PC-9 (cell line): ENCODE data around the gene TRIB2.

ENCODE experiments used
- EZH2 ChIP-seq: fragments of 200-600 bp; sonication (generic); IDR thresholded peaks from 2 replicates; pipeline ENCODE4 v1.8.0; 2017; ENCODE audit warnings: antibody characterized with exemption, low read depth
- TF ChIP-seq, protein P1 (sequence below): fragments of 200-600 bp; sonication (generic); conservative IDR thresholded peaks from 2 replicates; pipeline ENCODE4 v1.6.1; 2017; ENCODE audit warnings: mixed run types, antibody characterized with exemption, mild to moderate bottlenecking, moderate library complexity

DNA sequence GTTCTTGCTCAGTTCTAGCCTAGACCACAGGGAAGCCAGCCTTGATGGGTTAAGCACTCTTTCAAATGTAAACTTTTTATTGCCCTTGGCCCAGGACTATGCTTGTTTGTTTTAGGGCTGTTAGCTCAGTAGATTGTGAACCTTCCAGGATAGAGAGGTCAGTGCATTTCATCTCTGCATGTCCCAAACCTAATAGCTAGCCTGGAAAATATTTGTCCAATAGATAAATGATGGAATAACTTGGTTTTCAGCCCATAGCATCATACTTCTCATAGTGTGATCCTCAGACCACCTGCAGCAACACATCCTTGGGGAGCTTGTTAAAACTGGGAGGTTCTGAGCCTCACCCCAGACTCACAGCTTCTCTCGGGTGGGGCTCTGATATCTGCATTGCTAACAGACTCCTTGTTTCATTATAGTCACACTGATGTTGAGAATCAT is 59.8 kb downstream of the TRIB2 start:
- TF ChIP-seq, protein P1, sequence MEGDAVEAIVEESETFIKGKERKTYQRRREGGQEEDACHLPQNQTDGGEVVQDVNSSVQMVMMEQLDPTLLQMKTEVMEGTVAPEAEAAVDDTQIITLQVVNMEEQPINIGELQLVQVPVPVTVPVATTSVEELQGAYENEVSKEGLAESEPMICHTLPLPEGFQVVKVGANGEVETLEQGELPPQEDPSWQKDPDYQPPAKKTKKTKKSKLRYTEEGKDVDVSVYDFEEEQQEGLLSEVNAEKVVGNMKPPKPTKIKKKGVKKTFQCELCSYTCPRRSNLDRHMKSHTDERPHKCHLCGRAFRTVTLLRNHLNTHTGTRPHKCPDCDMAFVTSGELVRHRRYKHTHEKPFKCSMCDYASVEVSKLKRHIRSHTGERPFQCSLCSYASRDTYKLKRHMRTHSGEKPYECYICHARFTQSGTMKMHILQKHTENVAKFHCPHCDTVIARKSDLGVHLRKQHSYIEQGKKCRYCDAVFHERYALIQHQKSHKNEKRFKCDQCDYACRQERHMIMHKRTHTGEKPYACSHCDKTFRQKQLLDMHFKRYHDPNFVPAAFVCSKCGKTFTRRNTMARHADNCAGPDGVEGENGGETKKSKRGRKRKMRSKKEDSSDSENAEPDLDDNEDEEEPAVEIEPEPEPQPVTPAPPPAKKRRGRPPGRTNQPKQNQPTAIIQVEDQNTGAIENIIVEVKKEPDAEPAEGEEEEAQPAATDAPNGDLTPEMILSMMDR: no peak
- no peak for TF ChIP-seq EZH2
